DMS 273 treated with DMSO at 0.1 percent for 48 hours (cell line): ENCODE data around the gene ALCAM.
"Not testable (repeated sequence)": the region's sequence is repeated elsewhere in the genome, so short reads cannot be mapped to it uniquely, and the experiment has no call there.

Source experiments
- DNase-seq: peaks from one replicate; lab custom pipeline; 2025; lab: John Stamatoyannopoulos, UW

The ALCAM gene

DNA sequence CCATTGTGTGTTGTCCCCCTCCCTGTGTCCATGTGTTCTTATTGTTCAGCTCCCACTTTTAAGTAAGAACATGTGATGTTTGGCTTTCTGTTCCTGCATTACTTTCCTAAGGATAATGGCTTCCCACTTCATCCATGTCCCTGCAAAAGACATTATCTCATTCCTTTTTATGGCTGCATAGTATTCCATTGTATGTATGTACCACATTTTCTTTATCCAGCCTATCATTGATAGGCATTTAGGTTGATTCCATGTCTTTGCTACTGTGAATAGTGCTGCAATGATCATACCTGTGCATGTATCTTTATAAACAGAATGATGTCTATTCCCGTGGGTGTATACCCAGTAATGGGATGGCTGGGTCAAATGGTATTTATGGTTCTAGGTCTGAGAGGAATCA is 23.1 kb downstream of the ALCAM start:
- DNase-seq = not testable (repeated sequence)

DNA sequence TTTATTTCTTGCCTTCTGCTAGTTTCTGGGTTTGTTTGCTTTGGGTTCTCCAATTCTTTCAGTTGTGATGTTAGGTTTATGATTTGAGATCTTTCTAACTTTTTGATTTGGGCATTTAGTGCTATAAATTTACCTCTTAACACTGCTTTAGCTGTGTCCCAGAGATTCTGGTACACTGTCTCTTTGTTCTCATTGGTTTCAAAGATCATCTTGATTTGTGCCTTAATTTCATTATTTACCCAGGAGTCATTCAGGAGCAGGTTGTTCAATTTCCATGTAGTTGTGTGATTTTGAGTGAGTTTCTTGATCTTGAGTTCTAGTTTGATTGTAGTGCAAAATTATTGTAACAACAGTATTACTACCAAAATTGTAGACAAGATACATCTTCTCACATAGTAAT is 25.9 kb downstream of the ALCAM start:
- not testable (repeated sequence) for DNase-seq

DNA sequence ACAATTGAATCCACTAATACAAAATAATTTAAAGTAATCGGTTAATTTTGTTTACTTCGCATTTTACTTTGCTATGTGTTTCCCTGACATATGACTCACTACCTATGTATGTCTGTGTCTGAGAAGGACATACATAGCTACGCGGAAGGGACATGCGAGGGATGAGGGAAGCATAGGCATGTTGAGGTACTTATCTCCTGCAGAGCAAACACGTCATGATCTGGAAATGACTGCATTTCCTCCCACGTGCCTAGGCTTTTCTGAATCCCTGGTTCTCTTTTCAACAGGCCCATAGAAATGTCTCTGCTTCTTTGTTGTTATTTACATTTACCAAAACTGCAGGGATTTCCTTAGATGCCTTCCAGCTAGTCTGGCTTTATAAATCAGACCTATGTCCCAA is 27.5 kb downstream of the ALCAM start:
- DNase-seq = no peak

DNA sequence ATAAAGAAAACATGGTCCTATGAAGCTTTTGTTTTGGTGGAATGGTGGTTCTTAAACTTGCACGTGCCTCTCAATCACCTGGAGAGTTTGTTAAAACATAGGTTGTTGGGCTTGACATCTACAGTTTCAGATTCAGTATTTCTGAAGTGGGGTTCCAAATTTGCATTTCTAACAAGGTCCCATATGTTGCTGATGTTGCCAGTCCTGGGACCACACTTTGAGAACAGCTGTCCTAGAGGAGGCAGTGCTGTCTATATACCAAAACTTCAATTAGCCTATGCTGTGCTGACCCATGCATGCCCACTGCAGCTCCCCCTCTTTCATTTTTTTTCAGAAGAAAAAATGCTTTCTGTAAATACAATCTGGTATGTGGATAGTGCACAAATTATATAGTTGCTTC is 31.3 kb downstream of the ALCAM start:
- peak; percentile 50 for DNase-seq

DNA sequence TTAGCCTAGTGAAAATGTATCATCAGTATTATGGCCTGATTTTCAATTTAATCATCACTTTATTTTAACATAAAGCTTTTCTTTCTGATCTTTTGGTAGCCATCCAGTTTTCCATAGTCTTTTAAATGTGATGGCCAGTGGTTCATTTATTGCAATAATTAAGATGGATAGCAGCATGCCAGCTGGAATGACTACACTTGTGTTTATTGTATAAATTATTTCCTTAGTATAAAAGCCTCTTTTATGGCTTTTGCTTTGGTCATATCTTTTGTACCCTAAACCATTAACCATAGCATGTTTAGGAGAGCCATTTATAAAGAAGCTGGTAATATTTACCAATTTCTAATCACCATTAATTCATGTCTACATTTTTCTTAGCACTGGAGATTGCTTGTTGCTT is 31.7 kb downstream of the ALCAM start:
- no peak for DNase-seq

DNA sequence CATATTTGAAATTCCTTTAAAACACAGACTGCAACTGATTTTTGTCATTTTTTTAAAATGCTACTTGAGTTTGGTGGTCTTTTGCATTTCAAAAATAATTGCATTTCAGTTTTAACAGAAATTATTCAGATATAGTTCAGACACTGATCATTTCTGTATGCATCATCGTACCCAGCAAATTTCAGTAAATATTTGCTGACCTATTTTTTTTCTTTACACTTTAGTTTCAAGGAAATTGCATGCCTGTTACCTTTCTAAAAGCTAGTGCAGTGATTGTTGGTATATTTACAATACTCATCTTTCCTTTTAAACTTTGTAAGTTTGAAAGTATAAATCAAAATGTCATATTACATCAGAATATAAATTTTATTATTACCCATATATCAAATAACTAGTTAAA is 32.4 kb downstream of the ALCAM start:
- no peak for DNase-seq

DNA sequence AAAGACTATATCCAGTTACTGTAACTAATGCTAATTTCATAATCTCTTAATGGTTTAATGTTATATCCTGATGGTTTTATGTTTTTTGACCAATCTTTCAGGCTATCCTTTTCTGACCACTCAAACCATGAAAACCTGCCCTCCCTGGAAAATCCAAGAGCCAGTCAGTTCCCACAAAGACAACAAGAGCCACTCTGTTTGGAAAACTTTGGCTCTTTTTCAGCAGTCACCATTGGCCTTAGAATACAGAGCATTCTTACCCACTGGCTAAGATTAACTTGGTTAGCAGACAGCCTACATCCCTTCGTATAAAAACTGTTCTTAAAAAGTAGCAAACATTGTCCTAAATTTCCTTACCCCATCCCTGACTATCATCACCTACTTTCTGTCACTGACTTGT is 32.9 kb downstream of the ALCAM start:
- DNase-seq = no peak

DNA sequence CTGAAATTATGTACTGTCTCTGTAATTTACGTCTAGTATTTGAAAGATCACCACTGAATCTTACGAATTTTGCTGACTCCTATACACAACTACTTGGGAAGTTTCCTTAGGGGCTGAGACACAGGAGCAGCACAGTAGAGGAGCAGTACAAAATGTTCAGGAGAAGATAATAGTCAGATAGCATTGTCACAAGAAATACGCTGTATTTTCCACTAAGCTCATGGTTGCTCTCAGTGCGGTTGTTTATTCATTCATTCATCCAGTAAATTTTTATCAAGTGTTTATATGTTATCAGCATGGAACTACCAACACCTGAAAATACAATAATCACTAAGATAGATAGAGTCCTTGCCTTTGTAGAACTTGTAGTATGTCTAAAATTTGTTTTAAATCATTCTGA is 34.5 kb downstream of the ALCAM start:
- DNase-seq = no peak

DNA sequence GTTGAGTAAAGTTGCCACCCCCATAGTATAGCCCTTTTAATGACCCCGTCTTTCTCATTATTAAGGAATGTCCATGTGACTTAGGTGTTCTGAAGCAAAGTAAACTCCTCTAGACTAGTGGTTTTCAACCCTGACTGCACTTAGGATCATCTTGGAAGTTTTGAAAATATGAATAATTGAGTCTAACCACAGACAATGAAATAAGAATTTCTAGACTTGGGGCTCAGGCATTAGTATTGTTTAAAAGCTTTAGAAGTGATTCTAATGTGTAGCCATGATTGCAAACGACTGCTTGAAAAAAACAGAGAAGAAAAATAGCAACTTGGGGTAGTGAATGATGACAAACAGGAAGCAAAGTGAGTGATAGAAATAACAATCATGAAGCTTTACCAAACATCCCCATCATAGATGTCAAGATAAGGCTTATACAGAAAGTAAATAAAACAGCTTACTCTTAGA is 35.0 kb downstream of the ALCAM start:
- no peak for DNase-seq

DNA sequence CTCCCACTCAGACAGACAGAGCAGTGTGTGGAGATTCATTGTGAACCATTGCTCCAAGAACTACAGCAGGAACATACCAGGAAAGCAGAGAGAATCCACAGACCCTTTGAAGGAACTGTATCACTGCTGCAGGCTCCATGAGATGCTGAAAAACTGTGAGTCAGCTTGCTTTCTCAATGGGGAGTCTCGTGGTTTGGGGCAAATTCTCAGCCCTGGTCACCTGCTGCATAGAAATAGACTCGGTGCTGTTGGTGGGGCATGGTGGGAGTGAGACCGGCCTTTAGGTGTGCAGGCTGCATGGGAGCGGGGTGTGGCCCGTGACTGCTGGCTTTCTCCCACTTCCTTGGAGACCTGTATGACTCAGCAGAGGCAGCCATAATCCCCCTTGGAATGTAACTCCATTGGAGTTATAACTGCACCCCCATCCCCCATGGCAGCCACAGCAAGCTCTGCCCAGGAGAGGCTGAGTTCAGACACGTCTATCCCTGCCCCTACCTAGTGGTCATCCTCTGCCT is 35.6 kb downstream of the ALCAM start:
- no peak for DNase-seq

DNA sequence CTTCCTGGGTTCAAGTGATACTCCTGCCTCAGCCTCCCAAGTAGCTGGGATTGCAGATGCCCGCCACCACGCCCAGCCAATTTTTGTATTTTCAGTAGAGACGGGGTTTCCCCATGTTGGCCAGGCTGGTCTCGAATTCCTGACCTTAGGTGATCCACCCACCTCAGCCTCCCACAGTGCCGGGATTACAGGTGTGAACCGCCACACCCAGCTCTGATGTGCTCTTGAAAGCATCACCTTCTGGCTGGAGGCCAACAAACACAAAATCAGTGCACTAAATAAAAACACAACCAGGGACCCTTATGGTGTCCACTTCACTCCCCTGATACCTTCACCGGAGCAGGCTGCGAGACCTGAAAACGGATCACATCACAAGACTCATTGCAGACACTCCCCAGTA is 36.3 kb downstream of the ALCAM start:
- DNase-seq = not testable (repeated sequence)

DNA sequence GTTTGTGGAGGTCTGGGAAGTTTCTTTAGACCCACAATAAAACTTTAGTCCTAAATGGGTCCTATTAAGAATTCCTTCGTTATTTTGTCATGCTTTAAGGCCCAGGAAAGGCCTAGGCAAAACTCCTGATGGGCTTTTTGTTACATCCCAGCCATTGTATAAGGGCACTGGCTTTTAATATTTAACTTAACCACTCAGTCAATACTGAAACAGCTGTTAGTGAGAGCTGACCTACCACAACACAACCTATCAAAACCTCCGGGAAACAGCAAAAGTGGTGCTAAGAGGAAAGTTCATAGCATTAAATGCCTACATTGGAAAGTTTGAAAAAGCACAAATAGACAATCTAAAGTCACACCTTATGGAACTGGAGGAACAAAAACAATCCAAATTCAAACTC is 39.6 kb downstream of the ALCAM start:
- DNase-seq = no peak

DNA sequence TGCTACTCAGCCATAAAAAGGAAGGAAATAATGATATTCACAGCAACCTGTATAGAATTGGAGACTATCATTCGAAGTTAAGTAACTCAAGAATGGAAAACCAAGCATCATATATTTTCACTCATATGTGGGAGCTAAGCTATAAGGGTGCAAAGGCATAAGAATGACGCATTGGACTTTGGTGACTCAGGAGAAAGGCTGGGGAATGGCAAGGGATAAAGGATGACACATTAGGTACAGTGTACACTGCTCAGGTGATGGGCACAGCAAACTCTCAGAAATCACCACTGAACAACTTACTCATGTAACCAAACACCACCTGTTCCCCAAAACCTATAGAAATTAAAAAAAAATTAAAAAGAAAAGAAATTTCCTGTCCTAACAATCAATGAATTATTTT is 42.7 kb downstream of the ALCAM start:
- no peak for DNase-seq

DNA sequence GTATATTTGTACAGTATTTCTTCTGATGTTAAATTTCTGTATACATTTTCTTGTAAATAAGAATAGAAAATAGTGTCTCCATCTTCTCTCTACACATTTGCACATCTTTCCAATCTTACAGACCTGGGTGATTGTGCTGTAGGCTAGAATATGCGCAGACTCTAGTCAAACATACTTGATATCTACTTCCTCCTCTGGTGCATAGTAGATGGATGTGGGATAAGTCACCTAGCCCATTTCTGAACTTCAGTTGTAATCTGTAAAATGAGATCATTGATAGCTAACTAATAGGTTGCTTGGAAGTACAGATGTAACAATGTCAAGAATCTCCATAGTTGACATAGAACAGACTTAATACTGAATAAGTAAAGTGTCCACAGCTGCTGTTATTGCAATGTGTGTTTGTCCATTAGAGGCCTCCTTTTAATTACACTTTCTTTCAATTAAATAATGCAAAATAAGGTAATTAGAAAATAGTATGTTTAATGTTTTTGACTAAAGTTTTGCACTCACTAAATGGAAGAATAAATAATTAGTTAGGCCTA is 46.7 kb downstream of the ALCAM start:
- DNase-seq = no peak

DNA sequence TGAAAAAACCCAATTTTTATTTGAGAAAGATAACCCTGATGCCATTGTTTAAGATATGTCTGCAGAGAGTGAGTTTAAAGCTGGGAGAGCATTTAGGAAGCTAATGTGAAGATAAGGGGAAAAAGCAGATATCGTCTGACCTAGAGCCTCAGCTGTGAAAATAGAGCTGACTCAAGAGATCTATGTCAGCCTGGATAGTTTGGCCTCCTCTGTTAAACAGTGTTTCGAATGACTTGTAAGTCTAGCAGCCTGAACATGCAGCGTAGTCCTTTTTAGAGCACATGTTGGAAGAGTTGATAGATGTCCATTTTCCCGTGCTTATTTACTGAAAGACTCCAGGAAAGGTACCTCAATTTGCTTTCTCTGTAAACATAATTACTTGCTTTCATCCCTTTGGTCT is 48.1 kb downstream of the ALCAM start:
- DNase-seq = no peak

DNA sequence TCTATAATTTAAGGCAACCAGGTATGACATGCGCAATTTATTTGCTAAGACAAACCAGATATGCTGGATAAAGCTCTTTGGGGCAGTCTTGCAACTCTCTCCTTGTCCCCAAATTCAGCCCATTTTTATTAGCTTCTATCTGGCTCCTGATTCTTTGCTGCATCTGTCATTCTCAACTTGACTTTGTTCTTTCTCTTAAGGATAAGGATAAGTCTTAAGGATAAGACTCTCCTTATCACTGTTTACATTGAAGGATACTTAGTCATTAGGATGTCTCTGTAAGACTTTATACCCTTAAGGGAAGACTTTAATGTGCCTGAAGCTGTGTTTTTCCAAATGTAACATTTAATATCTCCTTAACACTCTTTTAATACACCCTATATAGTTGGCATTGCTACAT is 49.2 kb downstream of the ALCAM start:
- DNase-seq = no peak

DNA sequence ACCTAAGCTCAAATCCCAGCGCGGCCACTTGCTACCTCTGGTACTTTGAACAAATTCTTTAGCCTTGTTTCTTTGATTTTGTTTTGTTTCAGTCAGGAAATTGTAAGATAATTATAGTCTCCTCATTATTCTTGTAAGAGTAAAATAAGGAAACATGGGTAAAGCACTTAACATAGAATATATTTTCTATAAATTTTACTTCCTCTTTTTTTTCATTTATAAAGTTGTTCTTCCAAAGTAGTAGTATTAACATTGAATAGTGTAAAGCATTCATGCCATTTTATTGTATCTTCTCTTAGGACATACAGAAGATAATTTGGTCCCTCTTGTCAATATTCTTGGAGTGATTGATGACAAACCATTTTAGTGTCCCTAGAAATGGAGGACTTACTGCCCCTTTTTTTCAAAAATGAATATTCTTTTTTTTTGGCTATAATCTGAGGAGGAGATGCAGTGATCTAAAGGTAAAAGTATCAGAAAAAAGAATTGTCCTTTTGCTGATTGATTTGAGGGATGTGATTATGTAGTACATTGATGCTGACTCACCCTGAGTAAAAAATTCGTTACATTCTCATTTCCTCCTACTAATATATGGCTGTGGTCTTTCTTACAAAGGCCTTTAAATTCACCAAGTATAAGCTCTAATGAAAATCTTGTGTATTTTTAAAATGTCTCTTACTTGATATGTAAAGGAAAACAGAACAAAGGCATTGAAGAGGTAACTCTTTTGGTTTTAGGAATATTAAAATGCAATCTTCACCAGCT is 51.0 kb downstream of the ALCAM start:
- DNase-seq = no peak

DNA sequence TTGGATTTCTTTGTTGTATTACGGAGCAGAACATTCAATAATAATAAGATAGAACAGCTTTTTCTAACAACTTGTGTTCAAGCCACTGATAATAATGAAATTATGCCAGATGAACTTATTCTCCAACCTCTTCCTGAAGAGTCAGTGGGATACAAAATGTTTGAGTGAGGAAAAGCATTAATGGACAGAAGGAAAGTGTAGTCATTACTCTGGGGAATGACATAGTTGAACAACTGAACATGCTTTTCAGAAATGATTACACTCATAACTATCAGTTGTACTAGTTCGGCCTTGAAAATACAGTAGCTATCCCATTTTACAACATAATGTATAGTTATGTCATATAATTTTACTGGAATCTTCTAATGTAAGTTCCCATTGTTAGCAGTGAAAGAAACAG is 55.9 kb downstream of the ALCAM start:
- no peak for DNase-seq

DNA sequence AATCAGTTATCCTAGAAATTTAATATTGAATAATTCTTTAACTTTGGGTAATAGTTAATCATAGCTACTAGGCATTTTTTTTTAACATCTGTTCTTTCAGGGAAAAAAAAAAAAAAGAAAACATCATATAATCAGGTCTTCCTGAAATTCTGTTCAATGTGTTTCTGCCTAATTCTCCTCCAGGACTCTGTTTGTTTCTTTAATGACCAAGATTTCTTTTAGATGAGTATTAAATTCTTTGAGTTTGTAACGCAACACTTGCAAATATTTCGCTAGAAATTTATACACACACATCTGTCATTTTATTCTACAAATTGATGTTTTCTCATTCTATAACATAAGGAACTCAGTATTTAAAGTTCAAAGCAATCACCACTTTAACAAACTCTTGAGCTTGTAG is 56.7 kb downstream of the ALCAM start:
- DNase-seq = no peak

DNA sequence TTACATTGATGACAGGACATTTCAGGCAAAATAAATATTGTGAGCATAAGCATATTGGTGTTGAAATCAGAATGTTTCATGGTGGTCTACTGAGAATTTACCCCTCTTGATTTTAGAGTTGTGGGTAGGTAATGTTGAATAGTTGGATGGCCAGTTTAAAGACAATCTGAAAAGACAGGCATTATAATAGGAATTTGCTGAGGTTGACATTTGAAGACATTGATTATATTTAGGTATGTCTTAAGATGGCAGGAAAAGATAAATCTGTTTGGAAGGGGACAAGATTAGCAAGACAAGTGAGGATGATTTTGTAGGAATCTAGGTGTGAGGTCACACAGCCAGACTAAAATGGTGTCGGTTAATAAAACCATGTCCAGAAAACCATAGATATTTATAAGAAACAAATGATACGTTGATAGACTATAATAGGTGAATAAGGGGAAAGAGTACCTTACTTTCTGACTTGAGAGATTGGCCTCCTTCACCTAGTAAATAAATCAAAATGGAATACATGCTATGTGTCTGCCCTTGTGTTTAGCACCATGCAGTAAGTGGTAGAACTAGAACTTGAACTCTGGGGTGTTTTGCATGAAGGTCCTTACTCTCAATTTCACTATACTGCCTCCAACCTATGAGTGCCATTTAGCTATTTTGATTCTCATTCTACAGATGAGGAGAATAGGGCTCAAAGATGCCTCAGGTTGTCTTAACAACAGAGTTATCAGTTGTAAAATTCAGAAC is 57.9 kb downstream of the ALCAM start:
- DNase-seq = no peak

DNA sequence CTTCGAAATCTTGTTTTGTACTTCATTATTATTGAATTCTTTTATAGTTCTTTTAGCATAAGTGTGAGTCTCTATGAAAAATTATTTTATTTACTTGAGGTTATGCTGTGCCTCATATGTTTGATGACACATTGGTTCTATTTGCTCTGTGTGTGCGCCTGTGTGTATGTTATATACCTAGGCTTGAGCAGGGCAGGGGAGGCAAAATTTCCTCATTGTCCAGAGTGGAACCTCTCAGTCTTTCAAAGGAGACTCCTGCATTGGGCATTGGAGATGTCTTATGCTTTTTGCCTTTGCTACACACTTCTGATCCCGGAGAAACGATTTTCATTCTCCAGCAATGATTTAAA is 58.4 kb downstream of the ALCAM start:
- DNase-seq = no peak

DNA sequence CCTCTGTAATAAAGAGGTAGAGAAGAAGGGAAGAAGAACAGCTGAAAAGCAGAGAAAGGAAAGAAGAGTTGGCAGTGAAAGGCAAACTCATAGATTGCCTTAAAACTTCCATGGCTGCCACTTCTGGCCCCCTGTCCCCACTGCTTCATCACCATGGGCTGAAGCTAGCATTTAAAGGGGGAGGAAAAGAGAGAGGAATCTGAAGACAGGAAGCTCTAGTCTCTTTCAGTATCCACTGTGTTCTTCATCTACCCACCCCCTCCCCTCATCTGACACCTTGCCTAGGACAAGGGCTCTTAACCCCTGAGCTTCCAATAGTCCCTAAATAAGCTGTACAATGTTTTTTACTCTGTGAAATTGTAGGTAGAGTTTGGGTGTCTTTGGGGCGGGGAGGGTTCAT is 60.6 kb downstream of the ALCAM start:
- no peak for DNase-seq

DNA sequence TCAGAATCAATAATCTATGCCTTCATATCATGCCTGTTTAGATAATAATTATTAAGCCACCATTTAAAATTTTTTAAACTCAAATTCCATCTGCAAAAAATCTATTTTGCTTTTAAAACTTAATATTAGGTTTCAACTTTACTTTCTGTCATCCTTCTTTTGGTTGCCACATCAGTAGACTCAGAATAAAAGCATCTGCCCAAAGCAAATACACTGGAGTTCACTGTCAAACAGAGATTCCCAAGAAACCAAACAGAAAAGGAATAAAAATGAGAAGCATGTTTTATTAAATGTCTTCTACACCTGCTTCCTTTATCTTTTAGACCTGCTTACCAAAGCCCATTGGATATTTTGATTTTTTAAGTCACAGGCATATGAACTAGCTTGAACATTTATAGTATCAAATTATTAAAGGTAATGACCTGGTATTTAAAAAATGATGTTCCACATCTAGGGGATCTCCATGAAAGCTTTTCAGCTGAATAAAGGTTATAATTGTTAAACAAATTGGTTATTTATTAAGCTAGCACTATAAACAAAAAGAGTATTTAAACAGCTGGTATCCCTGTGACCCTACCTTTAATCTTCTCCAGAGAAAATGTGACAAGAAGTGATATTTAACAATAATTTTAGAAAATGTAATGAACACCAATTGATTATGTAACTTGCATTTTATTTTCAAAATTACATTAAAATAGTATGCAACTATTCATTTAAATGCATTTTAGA is 62.5 kb downstream of the ALCAM start:
- no peak for DNase-seq
